ENCODE results near the gene POLE4.

DNA sequence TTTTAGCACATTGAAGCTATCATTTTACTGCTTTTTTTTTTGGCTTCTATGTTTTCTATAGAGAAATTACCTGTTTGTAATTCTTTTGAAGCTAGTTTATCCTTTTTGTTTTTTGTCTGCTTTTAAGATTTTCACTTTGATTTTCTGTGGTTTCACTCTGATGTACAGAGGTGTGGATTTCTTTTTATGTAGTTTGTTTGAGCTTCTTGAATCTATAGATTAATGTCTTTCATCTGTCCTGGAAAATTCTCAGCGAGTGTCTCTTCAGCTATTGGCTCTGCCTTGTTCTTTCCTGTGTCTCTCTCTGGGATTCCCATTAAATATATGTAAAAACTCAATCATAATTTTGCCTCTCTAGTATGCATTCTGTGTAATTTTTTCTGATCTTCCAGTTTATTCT, 8.4 kb downstream of the POLE4 start:
- TF ChIP-seq POLR2A (IDR thresholded peaks at IDR 0.05; ENCODE audit: low read depth, low read length) (no peak), POLR2AphosphoS5 (IDR thresholded peaks at IDR 0.05; ENCODE audit: low read depth, low read length) (no peak)
